Fibroblast of gingiva (primary cell): ENCODE data around the gene MEGF8.

Source experiments
- DNase-seq: peaks from one replicate; pipeline ENCODE4 v3.0.0-alpha.2; 2011; ENCODE audit warnings: low read depth

The MEGF8 gene

GRCh38 chr19:42325308-42325895 lies at the start of gene MEGF8:
Gene MEGF8, plus strand, starts transcription at chr19:42325635. Its CDS starts 609 bp downstream, at chr19:42326244.
- peak; percentile 98 for DNase-seq

- DNase-seq = no peak
Observed at GRCh38 chr19:42276284-42276683, 49.2 kb upstream of the MEGF8 start.

GRCh38 chr19:42276821-42277220 lies 48.6 kb upstream of the MEGF8 start:
- DNase-seq = no peak

GRCh38 chr19:42277821-42278451 lies 47.5 kb upstream of the MEGF8 start:
- peak; percentile 77 for DNase-seq

GRCh38 chr19:42278452-42279154 lies 46.8 kb upstream of the MEGF8 start:
- DNase-seq = no peak

- DNase-seq = no peak
Observed at GRCh38 chr19:42279155-42279901, 46.1 kb upstream of the MEGF8 start.

- peak; percentile 88 for DNase-seq
Observed at GRCh38 chr19:42279902-42280814, 45.3 kb upstream of the MEGF8 start.

GRCh38 chr19:42280815-42281145 lies 44.7 kb upstream of the MEGF8 start:
- no peak for DNase-seq

- peak; percentile 30 for DNase-seq
Observed at GRCh38 chr19:42281146-42281826, 44.1 kb upstream of the MEGF8 start.

GRCh38 chr19:42281827-42282762 lies 43.3 kb upstream of the MEGF8 start:
- no peak for DNase-seq

GRCh38 chr19:42282819-42283187 lies 42.6 kb upstream of the MEGF8 start:
- DNase-seq = no peak

GRCh38 chr19:42283188-42284065 lies 42.0 kb upstream of the MEGF8 start:
- DNase-seq = peak; percentile 94

- peak; percentile 82 for DNase-seq
Observed at GRCh38 chr19:42284066-42284501, 41.4 kb upstream of the MEGF8 start.

GRCh38 chr19:42284591-42285341 lies 40.7 kb upstream of the MEGF8 start:
- no peak for DNase-seq

- DNase-seq = no peak
Observed at GRCh38 chr19:42285541-42285941, 39.9 kb upstream of the MEGF8 start.

- no peak for DNase-seq
Observed at GRCh38 chr19:42285988-42286348, 39.5 kb upstream of the MEGF8 start.

- DNase-seq = no peak
Observed at GRCh38 chr19:42286349-42287016, 39.0 kb upstream of the MEGF8 start.
